Measurements from ENCODE around the gene CREB5. TPM values are rescaled to one million over a fixed set of nuclear protein-coding genes. Genes with fewer than 3 reads are reported as not detected.

Gene CREB5
- polyA plus RNA-seq, 4 donors: 5.7 to 17.0 (median 8.4) TPM

- DNase-seq (ENCODE audit: low read depth in 4 of 4, low spot score in 2 of 4): no peak
Measured at GRCh38 chr7:28627263-28627653, 214.9 kb downstream of the CREB5 start.

- DNase-seq (ENCODE audit: low read depth in 4 of 4, low spot score in 2 of 4): no peak
Measured at GRCh38 chr7:28627896-28628295, 215.6 kb downstream of the CREB5 start.

DNA sequence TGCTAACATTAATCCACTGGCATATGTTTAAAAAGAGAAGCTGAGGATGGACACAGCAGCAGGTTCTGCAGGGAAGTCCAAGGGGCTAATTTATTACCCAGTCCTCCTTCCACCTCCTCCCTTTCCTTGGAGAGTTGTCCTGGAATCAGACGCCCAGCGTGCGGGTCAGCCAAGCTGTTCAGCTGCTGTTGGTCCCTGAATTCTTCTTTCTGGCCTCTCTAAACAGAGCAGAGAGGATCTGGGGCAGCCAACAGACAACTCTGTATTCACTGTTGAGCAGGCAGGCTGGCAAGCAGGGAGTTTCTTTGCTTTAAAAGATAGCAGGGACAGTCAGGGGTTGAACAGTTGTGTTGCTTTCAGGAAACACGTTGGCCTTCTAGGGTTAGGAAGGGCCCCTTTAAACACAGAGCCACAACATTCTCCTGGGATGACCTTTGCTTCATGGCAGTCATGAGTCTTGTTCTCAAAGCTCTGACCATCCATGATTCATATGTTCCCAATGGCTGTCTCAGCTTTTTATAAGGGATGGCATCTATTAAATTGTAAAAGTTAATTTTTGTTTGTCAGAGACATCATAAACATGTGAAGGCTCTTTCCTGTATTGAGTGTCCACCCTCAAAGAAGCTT, 217.0 kb downstream of the CREB5 start:
- no peak for DNase-seq (ENCODE audit: low read depth in 4 of 4, low spot score in 2 of 4)

GRCh38 chr7:28630350-28630749, 218.0 kb downstream of the CREB5 start:
- no peak for DNase-seq (ENCODE audit: low read depth in 4 of 4, low spot score in 2 of 4)

DNA sequence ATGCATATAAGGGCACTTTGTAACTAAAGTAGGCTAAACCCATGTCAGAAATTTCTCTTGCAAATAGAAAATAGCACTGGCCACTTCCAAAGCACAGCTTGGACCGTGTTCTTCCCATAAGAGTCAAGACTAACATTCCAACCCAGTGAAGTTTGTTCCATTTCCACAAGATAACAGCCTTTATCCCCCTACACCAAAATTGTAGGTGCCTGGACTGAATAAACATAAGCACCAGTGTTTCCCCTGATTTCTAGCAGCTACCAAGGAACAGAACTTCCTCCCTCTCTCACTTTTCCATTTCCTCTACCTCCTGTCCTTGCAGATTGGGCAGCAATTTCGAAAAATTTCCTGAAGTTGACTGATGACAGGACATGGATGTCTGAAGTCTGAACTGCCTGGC, 219.7 kb downstream of the CREB5 start:
- no peak for DNase-seq (ENCODE audit: low read depth in 4 of 4, low spot score in 2 of 4)

GRCh38 chr7:28638914-28639313, 226.6 kb downstream of the CREB5 start:
- no peak for DNase-seq (ENCODE audit: low read depth in 4 of 4, low spot score in 2 of 4)

DNA sequence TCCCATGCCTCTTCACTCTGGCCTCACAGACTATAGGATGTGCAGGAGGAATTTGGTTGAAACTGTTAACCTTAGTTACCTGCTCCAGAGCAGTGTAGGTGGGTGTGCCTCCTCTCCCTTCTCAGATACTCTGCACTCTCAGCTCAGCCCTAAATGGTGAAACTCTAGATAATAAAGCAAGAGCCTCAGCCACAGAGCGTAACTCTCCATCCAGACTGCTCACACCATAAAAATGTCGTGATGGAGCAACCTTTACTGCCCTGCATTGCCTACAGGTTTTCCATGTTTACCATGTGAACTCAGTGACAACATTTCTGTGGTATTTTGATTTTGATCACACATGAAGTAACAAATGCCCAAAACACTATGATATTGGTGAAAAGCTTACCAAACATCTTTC, 227.7 kb downstream of the CREB5 start:
- no peak for DNase-seq (ENCODE audit: low read depth in 4 of 4, low spot score in 2 of 4)

DNA sequence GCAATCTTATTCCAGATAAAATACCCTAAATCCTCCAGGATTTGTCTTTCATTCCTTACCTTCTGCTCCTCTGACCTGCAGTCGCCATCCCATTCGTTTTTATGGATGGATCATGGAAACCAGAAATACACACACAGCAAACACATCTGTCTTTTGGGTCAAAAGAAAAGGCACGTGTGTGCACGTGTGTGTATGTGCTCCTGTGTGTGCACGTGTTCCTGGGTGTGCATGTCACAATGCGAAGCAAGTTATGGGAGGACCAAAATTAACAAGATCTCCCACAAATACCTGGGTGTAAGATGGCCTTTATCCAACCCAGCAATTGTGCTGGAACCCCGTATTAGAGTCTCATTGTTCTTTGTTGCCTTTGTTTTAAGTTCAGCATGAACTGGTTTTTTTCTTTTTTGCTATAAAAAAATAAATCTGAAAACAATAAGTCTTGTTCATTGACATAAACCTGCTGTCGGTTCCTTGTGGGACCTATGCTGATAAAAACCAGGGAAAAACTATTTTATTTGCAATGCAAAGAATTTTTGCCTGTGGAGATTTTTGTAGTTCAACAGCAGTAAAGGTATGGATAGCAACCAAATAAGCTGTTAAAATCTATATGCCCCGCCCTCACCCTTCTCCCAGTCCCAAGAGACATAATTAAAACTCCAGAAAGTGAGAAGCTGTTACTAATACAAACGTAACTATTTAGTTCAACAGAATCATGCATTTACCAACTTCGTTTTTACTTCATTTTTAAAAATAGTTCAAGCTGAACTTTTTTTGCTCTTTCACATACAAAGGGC, 229.6 kb downstream of the CREB5 start:
- DNase-seq (ENCODE audit: low read depth in 4 of 4, low spot score in 2 of 4): no peak

DNA sequence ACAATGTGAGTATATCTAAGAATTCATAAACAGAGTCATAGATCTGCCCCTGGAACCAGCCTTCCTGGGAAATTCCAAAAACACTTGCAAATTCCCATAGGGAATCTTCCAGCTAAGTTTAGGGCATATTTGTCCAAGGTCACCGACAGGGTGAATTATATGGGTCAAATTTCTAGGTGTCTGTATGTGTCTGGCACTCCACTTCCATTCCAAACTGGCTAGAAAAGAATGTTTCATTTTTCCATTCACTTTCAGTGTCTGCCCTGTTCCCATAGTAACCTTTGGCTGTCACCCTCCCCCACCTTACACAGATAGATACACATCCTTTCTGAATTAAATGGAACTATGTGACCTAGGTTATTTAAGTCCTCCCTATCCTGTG, 230.9 kb downstream of the CREB5 start:
- DNase-seq (ENCODE audit: low read depth in 4 of 4, low spot score in 2 of 4): no peak

DNA sequence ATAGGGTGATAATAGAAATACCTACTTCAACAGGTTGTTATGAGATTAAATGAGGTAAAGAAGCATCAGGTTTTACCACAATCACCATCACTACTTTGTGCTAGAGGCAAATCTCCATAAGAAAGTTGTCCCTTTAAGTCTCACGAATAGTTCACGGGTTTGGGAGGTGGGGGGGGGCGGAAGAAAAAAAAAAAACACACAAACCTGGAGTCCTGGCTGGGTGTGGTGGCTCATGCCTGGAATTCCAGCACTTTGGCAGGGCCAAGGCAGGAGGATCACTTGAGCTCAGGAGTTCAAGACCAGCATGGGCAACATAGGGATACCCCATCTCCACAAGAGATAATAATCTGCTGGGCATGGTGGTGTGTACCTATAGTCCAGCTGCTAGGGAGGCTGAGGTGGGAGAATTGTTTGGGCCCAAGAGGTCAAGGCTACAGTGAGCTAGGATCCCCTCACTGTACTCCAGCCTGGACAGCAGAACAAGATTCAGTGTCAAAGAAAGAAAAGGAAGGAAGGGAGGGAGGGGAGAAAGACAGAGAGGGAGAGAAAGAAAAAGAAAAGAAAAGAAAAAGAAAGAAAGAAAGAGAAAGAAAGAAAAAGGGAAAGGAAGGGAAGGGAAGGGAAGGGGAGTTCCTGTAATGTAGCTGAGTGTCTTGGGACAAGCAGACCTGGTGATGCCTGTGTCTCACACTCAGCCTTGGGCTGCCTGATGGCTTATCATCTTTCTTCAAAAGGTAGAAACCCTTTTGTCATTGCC, 231.4 kb downstream of the CREB5 start:
- DNase-seq (ENCODE audit: low read depth in 4 of 4, low spot score in 2 of 4): no peak

DNA sequence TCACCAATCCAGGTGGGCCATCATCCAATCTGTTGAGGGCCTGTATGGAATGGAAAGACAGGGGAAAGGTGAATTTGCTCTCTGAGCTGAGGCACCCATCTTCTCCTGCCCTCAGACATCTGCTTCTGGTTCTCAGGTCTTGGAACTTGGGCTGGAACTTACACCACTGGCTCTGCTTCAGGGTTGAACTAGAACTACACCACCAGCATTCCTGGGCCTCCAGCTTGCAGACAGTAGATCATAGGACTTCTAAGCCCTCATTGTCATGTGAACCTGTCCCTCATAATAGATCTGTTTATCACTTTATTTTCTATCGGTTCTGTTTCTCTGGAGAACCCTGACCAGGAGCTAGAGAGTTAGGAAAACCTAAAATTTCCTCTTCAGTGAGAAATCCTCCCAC, 233.5 kb downstream of the CREB5 start:
- DNase-seq (ENCODE audit: low read depth in 4 of 4, low spot score in 2 of 4): no peak

DNA sequence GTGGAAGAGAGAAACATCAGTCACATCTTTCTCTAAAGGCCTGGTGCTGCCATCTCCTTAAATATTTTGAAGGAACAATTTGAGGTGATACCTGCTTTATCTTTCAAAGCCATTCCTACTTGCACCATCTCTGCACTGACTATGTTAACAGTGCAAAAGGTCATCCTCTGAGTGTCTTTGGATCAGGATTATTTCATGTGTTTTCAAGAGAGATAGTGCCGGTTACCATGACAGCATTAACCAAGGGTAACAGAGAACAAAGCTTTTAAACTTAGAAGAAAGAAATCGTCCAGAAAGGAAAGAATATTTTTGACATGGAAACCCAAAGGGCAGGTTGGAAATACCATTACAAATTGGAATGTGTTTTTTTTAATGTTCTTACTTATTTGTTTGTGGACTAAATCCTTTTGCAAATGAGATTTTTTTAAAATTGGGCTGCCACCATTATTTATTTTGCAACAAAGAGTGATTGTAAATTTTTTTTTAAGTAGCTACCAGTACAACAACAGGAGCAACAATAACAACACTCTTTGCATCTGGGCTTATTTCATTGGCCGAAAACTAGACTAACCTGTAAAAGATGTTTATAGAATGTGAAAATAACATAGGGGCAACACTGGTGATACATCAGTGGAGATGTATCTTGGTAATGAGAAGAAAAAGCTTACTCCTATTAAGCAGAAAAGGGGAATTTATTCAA, 234.2 kb downstream of the CREB5 start:
- DNase-seq (ENCODE audit: low read depth in 4 of 4, low spot score in 2 of 4): no peak

DNA sequence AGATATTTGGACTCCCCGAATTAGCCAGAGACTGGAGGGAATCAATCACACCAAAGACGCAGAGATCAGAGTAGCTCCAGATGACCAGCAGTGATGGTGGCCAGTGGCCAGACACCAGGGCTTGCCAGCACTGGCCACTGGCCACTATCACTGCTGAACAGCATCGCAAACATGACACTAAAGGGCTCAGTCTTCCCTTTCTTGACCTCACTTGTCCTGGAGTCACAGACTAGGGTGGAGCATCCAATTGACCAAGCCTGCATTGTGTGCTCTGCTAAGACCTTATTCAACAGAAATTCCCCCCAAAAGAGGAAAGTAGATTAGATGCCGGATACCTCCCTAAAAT, 234.7 kb downstream of the CREB5 start:
- no peak for DNase-seq (ENCODE audit: low read depth in 4 of 4, low spot score in 2 of 4)

GRCh38 chr7:28649189-28649588, 236.9 kb downstream of the CREB5 start:
- DNase-seq (ENCODE audit: low read depth in 4 of 4, low spot score in 2 of 4): no peak

DNA sequence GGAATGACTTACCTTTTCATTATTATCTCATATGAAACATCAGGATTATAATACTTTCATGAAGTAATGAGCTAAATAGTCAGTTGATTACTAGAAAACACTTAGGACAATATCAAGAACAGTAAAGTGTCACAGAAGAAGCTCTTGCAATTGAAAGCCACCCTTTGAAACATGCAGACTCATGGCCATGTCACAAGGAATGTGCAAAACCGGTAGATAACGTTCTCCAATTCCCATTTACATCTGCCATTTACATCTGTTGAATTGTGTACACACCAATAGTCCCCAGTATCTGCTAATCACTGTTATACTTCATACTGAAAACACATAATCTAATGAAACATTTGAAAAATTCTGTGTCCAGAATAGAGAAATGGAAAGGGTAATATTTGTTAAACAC, 237.5 kb downstream of the CREB5 start:
- no peak for DNase-seq (ENCODE audit: low read depth in 4 of 4, low spot score in 2 of 4)

DNA sequence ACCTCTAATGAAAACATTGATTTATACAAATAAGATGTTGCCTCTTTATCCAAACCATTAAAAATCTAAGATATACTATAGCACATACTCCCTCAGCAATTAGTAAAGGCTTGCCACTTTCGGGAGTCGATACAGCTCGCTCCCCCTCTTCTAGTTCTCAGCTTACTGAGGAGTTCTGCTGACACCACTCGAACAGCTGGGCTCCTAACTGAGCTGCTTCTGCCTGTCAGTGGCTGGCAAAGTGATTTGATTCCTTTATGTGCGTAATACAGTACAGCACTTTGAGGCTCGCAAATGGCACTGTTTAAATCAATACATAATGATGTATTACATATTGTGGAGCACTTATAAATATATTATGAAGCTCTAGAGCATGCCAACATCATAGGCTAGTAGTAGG, 241.8 kb downstream of the CREB5 start:
- DNase-seq (ENCODE audit: low read depth in 4 of 4, low spot score in 2 of 4): no peak

DNA sequence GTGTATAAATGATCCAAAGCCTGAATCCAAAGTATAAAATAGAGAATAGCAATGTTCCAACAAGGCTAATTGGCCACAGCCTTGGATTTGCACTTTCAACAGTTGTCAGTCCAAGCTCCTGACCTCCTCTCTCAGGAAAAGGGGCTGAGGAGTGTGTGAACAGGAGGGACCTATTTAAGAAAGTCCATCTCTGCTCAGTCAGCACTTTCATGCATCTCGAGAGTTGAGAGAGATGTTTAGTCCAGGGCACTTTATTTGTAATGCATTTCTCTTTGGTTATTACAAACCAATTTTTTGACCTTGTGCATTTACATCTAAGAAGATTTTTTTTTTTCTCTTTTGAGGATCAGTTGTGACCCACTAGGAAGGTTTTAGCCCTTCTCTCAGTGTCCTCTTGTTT, 244.2 kb downstream of the CREB5 start:
- DNase-seq (ENCODE audit: low read depth in 4 of 4, low spot score in 2 of 4): no peak

GRCh38 chr7:28658381-28658780, 246.1 kb downstream of the CREB5 start:
- no peak for DNase-seq (ENCODE audit: low read depth in 4 of 4, low spot score in 2 of 4)

GRCh38 chr7:28660132-28660531, 247.8 kb downstream of the CREB5 start:
- no peak for DNase-seq (ENCODE audit: low read depth in 4 of 4, low spot score in 2 of 4)

DNA sequence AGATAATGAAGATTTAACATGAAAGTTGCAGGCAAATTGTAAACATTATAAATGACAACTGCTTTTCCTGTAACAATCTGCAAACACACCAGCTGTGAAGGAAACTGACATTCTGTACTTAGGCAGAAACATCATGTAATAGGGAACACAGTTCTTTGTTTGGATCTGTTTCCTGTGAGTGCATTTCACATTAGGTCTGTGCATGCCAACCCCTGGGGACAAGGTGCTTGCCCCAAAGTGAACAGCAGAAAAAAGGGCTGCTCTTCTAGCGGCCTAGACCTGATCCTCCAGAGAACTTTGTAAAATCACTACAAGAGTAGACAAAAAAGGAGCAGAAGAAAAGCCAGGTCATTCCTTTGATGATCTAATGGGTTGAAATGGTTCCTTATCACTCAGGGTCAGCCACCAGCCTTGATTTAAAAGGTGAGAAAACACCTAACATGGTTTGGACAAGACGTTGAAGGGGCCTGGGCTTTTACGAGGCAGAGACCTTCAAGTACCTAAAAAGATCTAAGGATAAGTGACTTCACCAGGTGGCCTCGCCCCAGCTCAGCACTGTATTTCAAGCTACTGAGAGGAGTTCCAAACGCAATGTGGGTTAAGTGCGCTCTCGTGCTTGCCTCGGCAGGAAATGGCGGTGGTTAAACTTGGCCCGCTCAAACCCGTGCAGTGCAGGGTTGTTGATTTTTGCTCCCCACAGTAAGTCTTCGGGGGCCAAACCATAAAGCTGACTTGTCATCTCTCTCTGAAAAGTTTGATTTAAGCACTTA, 249.7 kb downstream of the CREB5 start:
- DNase-seq (ENCODE audit: low read depth in 4 of 4, low spot score in 2 of 4): no peak

DNA sequence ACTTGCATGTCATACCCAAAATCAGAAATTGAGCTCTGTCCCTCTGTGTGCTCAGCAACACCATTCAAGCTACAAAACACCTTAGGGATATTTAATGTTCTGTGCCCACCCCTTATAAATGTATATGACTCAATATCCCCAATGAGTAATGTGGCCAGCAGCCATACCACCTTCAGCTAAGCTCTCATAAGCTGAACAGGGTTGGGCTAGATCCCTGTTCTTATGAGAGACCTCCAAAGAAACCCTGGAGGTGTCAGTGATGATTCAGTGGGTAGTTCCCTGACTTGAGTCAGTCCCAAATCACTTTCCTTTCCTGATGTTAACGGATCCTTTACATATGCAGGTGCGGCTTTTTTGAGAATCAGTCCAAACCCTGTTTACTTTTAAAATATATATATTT, 253.8 kb downstream of the CREB5 start:
- DNase-seq (ENCODE audit: low read depth in 4 of 4, low spot score in 2 of 4): no peak
